GM12891 (cell line): Measurements from ENCODE around the gene KDM4B.

ENCODE experiments used
- DNase-seq: peaks from one replicate; pipeline ENCODE4 v3.0.0; 2011; ENCODE audit warnings: low spot score; ENCODE audit not compliant: insufficient read length
- FAIRE-seq: peaks from 2 replicates; lab custom pipeline; 2011; peaks lifted over from hg19 to GRCh38; lab: Jason Lieb, UNC
- PAX5 ChIP-seq: IDR thresholded peaks from 2 replicates; pipeline ENCODE4 v1.6.1; 2011; ENCODE audit warnings: low read length, moderate library complexity, mild to moderate bottlenecking; ENCODE audit not compliant: insufficient read depth, severe bottlenecking
- POLR2A ChIP-seq: IDR thresholded peaks from 2 replicates; pipeline ENCODE4 v1.6.1; 2011; ENCODE audit warnings: low read depth, low read length, control low read depth
- POLR2AphosphoS5 ChIP-seq: IDR thresholded peaks from 2 replicates; pipeline ENCODE4 v1.6.1; 2011; ENCODE audit warnings: low read depth, low read length, control low read depth
- POU2F2 ChIP-seq: IDR thresholded peaks from 2 replicates; pipeline ENCODE4 v1.6.1; 2011; ENCODE audit warnings: low read depth, mild to moderate bottlenecking, control low read depth, low read length, moderate library complexity
- SPI1 ChIP-seq: IDR thresholded peaks from 2 replicates; pipeline ENCODE4 v1.6.1; 2011; ENCODE audit warnings: low read depth, low read length, control low read depth
- TAF1 ChIP-seq: IDR thresholded peaks from 2 replicates; pipeline ENCODE4 v1.6.1; 2011; ENCODE audit warnings: low read depth, low read length, control low read depth

The KDM4B gene

GRCh38 chr19:5144545-5145179 lies 175.7 kb downstream of the KDM4B start:
- TF ChIP-seq POLR2AphosphoS5 (0 out of 2 replicates have a peak, but pooled peaks have one; percentile 25), SPI1 (no peak)
- no peak for DNase-seq
- no peak for FAIRE-seq

GRCh38 chr19:5145521-5146511 lies 176.9 kb downstream of the KDM4B start:
- DNase-seq (no peak), FAIRE-seq (no peak)
- no peak for TF ChIP-seq POU2F2
- no peak for TF ChIP-seq POLR2A
- no peak for TF ChIP-seq POLR2AphosphoS5
- TF ChIP-seq PAX5: no peak
- no peak for TF ChIP-seq SPI1
- no peak for TF ChIP-seq TAF1

DNA sequence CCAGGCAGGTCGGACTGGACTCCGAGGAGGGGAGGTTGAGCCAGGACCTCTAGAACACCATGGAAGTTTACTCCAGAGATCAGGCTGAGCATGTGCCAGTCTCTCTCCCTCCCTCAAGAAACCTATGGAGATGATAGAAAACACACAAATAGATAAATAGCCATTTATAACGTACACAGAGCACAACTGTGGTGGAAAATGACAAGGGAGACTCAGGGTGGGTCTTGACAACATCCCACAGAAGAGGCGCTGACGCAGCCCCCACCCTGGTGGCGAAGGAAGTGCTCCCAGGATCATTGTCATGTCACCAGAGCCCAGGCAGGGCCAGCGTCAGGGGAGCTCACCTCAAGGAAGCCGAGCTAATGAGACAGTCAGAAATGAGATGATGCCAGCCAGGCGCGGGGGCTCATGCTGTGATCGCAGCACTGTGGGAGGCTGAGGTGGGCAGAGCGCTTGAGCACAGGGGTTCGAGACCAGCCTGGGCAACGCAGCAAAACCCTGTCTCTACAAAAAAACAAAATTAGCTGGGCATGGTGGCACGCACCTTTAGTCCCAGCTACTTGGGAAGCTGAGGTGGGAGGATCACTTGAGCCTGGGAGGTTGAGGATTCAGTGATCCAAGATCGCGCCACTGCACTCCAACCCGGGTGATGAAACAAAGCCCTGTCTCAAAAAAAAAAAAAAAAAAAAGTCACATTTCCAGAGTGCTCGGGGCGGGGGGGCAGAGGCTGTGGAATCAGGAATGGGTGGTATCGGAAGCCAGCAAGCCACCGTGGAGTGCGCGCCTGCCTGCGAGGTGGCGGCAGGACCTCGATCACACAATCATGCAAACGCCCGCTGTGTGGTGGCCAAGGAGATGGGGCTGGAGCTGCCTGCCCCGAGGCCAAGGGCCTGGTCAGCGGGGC lies 178.4 kb downstream of the KDM4B start:
- no peak for FAIRE-seq
- DNase-seq: no peak
- no peak for TF ChIP-seq POU2F2
- TF ChIP-seq POLR2AphosphoS5: peak; percentile 54; the same call in 1 of the 2 replicates

GRCh38 chr19:5147978-5148793 lies 179.3 kb downstream of the KDM4B start:
- FAIRE-seq (no peak), DNase-seq (no peak)
- TF ChIP-seq TAF1 (no peak), SPI1 (no peak), POLR2AphosphoS5 (no peak)

DNA sequence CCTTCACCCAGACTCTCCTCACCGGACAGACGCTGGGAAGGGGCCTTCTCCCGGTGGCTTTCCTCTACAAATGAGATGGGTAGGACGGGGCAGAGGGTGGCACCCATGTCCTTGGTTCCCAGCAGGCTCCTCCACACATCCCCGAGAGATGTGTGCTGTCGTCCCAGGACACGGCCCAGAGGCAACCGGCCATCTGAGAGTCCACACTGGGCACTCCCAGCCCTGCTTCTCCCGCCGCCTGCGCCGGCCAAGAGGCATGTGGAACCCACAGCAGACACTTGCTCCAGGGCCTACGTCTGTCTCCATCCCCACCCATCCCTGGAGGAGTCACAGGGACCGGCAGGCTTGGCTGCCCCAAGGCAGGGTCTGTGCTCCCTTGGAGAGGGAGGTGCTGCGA lies 179.9 kb downstream of the KDM4B start:
- TF ChIP-seq POLR2A (no peak), POLR2AphosphoS5 (peak; percentile 45; the same call in 1 of the 2 replicates)
- FAIRE-seq (no peak), DNase-seq (no peak)

- FAIRE-seq: no peak
- TF ChIP-seq POLR2AphosphoS5 (no peak), POLR2A (0 out of 2 replicates have a peak, but pooled peaks have one; percentile 28)
- no peak for DNase-seq
Measured at GRCh38 chr19:5149508-5149907, 180.6 kb downstream of the KDM4B start.

- no peak for FAIRE-seq
- TF ChIP-seq POU2F2 (no peak), POLR2AphosphoS5 (peak; percentile 24; the same call in 1 of the 2 replicates)
Measured at GRCh38 chr19:5149932-5150901, 181.3 kb downstream of the KDM4B start.

DNA sequence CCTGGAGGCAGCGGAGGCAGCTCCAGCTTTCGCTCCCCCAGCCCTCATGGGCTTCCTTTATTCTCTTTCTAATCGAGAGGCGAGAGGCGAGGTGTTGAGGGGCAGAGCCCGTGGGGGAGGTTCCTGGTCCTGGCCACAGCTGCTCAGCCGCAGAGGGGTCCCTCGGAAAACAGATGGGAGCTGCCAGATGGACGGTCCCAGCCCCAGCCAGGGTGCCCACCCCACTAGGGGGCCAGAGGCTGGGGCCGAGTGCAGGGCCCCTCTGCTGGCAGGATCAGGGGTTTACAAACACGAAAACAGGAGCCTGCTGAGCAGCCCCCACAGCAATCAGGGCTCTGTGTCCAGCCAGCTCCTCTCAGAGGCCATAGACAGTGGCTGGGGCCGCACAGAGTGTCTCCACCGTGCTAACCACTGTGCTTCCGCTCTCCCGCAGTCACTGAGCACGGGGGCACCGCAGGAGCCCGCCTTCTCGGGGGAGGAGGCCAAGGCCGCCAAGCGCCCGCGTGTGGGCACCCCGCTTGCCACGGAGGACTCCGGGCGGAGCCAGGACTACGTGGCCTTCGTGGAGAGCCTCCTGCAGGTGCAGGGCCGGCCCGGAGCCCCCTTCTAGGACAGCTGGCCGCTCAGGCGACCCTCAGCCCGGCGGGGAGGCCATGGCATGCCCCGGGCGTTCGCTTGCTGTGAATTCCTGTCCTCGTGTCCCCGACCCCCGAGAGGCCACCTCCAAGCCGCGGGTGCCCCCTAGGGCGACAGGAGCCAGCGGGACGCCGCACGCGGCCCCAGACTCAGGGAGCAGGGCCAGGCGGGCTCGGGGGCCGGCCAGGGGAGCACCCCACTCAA lies 182.2 kb downstream of the KDM4B start:
- DNase-seq (peak; percentile 19), FAIRE-seq (no peak)
- no peak for TF ChIP-seq TAF1
- TF ChIP-seq POU2F2: no peak
- TF ChIP-seq SPI1: no peak
- no peak for TF ChIP-seq POLR2A
- TF ChIP-seq POLR2AphosphoS5: no peak
- TF ChIP-seq PAX5: no peak

More at GRCh38 chr19:5149932-5150901, 181.3 kb downstream of the KDM4B start:
- DNase-seq: peak; percentile 15
